K562 (cell line): ENCODE measurements around the gene CRACR2B. TPM values are rescaled to one million over a fixed set of nuclear protein-coding genes. Genes with fewer than 3 reads are reported as not detected.

Experiments used
- ARHGAP35 ChIP-seq: fragments of 450-650 bp; IDR thresholded peaks from 2 replicates; pipeline ENCODE4 v1.6.1; 2018; ENCODE audit not compliant: partially characterized antibody
- DPF2 ChIP-seq: fragments of 450-650 bp; IDR thresholded peaks from 2 replicates; pipeline ENCODE4 v1.6.1; 2016
- ETV6 ChIP-seq, 3 experiments: fragments of 150-350 bp in 1 of 3; sonication (generic) in 1 of 3; formaldehyde crosslinking in 1 of 3; IDR thresholded peaks; 2 replicates each; pipeline versions ENCODE4 v1.6.1 to v1.8.0; 2014 to 2022; ENCODE audit warnings: borderline replicate concordance in 2 of 3, low read depth in 2 of 3, antibody characterized with exemption in 1 of 3, low read length in 1 of 3, mild to moderate bottlenecking in 1 of 3, missing genetic modification reagents in 1 of 3
- FOXM1 ChIP-seq, 2 experiments: fragments of 450-650 bp in 1 of 2; sonication (generic) in 1 of 2; formaldehyde crosslinking in 1 of 2; IDR thresholded peaks; 2 replicates each; pipeline versions ENCODE4 v1.6.1 to v1.9.0; 2017 to 2022; ENCODE audit warnings: low read depth in 2 of 2, mild to moderate bottlenecking in 2 of 2, missing genetic modification reagents in 1 of 2, moderate library complexity in 1 of 2
- GATAD2A ChIP-seq: fragments of 450-650 bp; IDR thresholded peaks from 2 replicates; pipeline ENCODE4 v1.6.1; 2017
- HDAC8 ChIP-seq: fragments of 450-650 bp; IDR thresholded peaks from 2 replicates; pipeline ENCODE4 v1.6.1; 2016; ENCODE audit warnings: mild to moderate bottlenecking, missing genetic modification characterization, moderate library complexity, missing compliant biosample characterization
- HMG20A ChIP-seq: fragments of 450-650 bp; formaldehyde crosslinking; conservative IDR thresholded peaks from 2 replicates; pipeline ENCODE4 v1.4.0; 2020; ENCODE audit warnings: mild to moderate bottlenecking, mixed read lengths
- ILK ChIP-seq: fragments of 450-650 bp; IDR thresholded peaks from 2 replicates; pipeline ENCODE4 v1.6.1; 2016; ENCODE audit warnings: missing genetic modification characterization, low read depth, mild to moderate bottlenecking, missing compliant biosample characterization, moderate library complexity, borderline replicate concordance
- JUN ChIP-seq, 2 experiments: sonication (generic) in 1 of 2; formaldehyde crosslinking in 1 of 2; IDR thresholded peaks; 2 replicates each; pipeline versions ENCODE4 v1.6.1 to v1.8.0; 2012 to 2022; ENCODE audit warnings: borderline replicate concordance in 2 of 2, mild to moderate bottlenecking in 2 of 2, improper control_type of control experiment in 1 of 2, low read depth in 1 of 2, low read length in 1 of 2, missing genetic modification reagents in 1 of 2
- LEF1 ChIP-seq: fragments of 450-650 bp; IDR thresholded peaks from 2 replicates; pipeline ENCODE4 v1.6.1; 2016; ENCODE audit warnings: mild to moderate bottlenecking
- MCM7 ChIP-seq, 2 experiments: fragments of 450-650 bp; IDR thresholded peaks; 2 replicates each; pipeline ENCODE4 v1.6.1; 2016 to 2018
- MIER1 ChIP-seq: fragments of 450-650 bp; IDR thresholded peaks from 2 replicates; pipeline ENCODE4 v1.6.1; 2016; ENCODE audit warnings: antibody characterized with exemption, mild to moderate bottlenecking, low read depth
- NCOA1 ChIP-seq: fragments of 450-650 bp; IDR thresholded peaks from 2 replicates; pipeline ENCODE4 v1.6.1; 2016; ENCODE audit warnings: low read depth
- NR4A1 ChIP-seq, 2 experiments: fragments of 250-450 bp in 1 of 2; fragments of 450-650 bp in 1 of 2; sonication (Bioruptor Pico) in 1 of 2; IDR thresholded peaks; 2 replicates each; pipeline versions ENCODE4 v1.4.0 to v1.6.1; 2016 to 2020; ENCODE audit warnings: mild to moderate bottlenecking in 2 of 2, missing compliant biosample characterization in 1 of 2, missing genetic modification characterization in 1 of 2, moderate library complexity in 1 of 2
- SMAD4 ChIP-seq: fragments of 250-450 bp; sonication (Bioruptor Pico); conservative IDR thresholded peaks from 2 replicates; pipeline ENCODE4 v1.8.0; 2021; ENCODE audit warnings: inconsistent platforms, mild to moderate bottlenecking, moderate library complexity
- THAP12 ChIP-seq: fragments of 250-450 bp; sonication (Bioruptor Pico); IDR thresholded peaks from 2 replicates; pipeline ENCODE4 v1.9.0; 2021; ENCODE audit warnings: mild to moderate bottlenecking, inconsistent platforms
- ZBTB34 ChIP-seq: fragments of 250-450 bp; sonication (Bioruptor Pico); IDR thresholded peaks from 2 replicates; pipeline ENCODE4 v1.8.0; 2021; ENCODE audit warnings: mild to moderate bottlenecking, moderate library complexity
- ZFP36 ChIP-seq: fragments of 150-350 bp; IDR thresholded peaks from 2 replicates; pipeline ENCODE4 v1.6.1; 2018; ENCODE audit warnings: low read length, low read depth; ENCODE audit not compliant: partially characterized antibody
- ZHX1 ChIP-seq: fragments of 150-350 bp; conservative IDR thresholded peaks from 2 replicates; pipeline ENCODE4 v1.6.1; 2014; ENCODE audit warnings: low read length
- polyA plus RNA-seq, 8 experiments: library from polyadenylated mRNA; depleted of rRNA in 4 of 8; stranded (reverse) in 5 of 8; unstranded in 3 of 8; fragments of >200 nt; fragmentation: Nextera tagmentation in 2 of 8; fragmentation: Illumina TruSeq in 1 of 8; extraction: Ambion mirVana in 2 of 8; extraction: Trizol in 1 of 8; gene quantifications; 2 replicates each; pipeline versions ENCODE4 v1.2.1 to v1.2.3, GENCODE V29; 2011 to 2014; ENCODE audit warnings: inconsistent platforms in 1 of 8, missing spikeins in 1 of 8
- total RNA-seq, 7 experiments: library from RNA; depleted of rRNA in 6 of 7; stranded (reverse); fragments of >200 nt in 6 of 7; fragmentation: Illumina TruSeq in 2 of 7; extraction: Trizol in 2 of 7; gene quantifications; 2 replicates each; pipeline versions ENCODE4 v1.2.1 to v1.2.3, GENCODE V29; 2011 to 2021; ENCODE audit warnings: low replicate concordance in 1 of 7

The CRACR2B gene
- total and polyA plus RNA-seq, 9 of the 15 experiments (the other 6 are each of a cell fraction or from before 2014, with no cell fraction given) = 0.10 to 51.0 (median 6.0) TPM

- TF ChIP-seq FOXM1 (IDR thresholded peaks at IDR 0.05; ENCODE audit: low read depth) (peak; percentile 70), FOXM1 (CRISPR knock-in tag; IDR thresholded peaks at IDR 0.05; ENCODE audit: low read depth) (0 out of 2 replicates have a peak, but pooled peaks have one; percentile 26), THAP12 (peak; percentile 48; the same call in 1 of the 2 replicates), MIER1 (no peak), NR4A1 (CRISPR knock-in tag; IDR thresholded peaks at IDR 0.05) (no peak), NR4A1 (tag; IDR thresholded peaks at IDR 0.05) (peak; percentile 58; the same call in 1 of the 2 replicates), ETV6 (IDR thresholded peaks at IDR 0.05; ENCODE audit: borderline replicate concordance in 1 of 2, low read depth in 2 of 2, low read length in 1 of 2) (no peak), ETV6 (CRISPR knock-in tag; IDR thresholded peaks at IDR 0.05; ENCODE audit: borderline replicate concordance) (no peak), ARHGAP35 (no peak), SMAD4 (CRISPR knock-in tag) (peak; percentile 73), MCM7 (IDR thresholded peaks at IDR 0.05) (no peak), GATAD2A (no peak), ZFP36 (no peak), ZHX1 (no peak), ILK (no peak), DPF2 (no peak), HMG20A (CRISPR knock-in tag) (no peak), JUN (IDR thresholded peaks at IDR 0.05; ENCODE audit: borderline replicate concordance, low read depth, low read length) (peak; percentile 33; the same call in 1 of the 2 replicates), JUN (CRISPR knock-in tag; IDR thresholded peaks at IDR 0.05; ENCODE audit: borderline replicate concordance) (no peak), LEF1 (no peak), NCOA1 (no peak), ZBTB34 (CRISPR knock-in tag) (no peak), HDAC8 (tag) (peak; percentile 77; the same call in 1 of the 2 replicates)
Measured at GRCh38 chr11:842370-843002, 14.8 kb downstream of the CRACR2B start, which contains the start of the genes POLR2L and TSPAN4 (continued).
